ENCODE results near the gene IGFBP5. TPM values are rescaled to one million over a fixed set of nuclear protein-coding genes. Genes with fewer than 3 reads are reported as not detected.

IGFBP5 gene
- total and polyA plus RNA-seq, 4 donors: 2.3 to 43.4 (median 14.4) TPM

DNA sequence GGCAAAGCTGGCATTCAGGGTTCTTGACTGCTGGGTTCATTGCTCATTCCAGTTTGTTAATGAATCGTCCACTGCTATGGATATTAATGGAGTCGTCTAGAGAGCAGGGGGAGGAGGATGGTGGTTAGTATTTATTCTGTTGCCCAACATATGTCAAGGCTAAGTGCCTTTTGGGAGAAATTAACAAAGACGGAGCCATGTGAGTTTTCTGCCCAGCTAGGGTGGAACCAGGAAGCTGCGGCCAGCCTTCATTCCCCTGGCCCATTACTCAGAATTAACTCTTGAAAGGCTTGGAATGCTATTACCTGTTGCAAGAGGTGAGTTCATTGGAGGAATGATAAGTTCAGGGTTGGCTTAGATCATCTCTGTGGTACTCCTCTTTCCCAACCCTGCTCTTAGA, 42.8 kb downstream of the IGFBP5 start:
- WGBS: 58% methylated on average over 4 of the region's 4 CpGs
- peak overlapping the region in 1 of 2 donors; percentile 5 for H3K27ac ChIP-seq (ENCODE audit: low read depth in 1 of 2, low read length in 2 of 2)
- DNase-seq (ENCODE audit: low spot score): no peak
- H3K4me3 ChIP-seq (ENCODE audit: low read depth in 1 of 3, low read length in 3 of 3): no peak overlapping the region
- TF ChIP-seq HNF4A (conservative IDR thresholded peaks at IDR 0.05) (peak in 1 of 2 donors; percentile 7), HNF4G (IDR thresholded peaks at IDR 0.05) (no peak)
- no peak overlapping the region for H3K9ac ChIP-seq (ENCODE audit: low read depth in 1 of 2, low read length in 2 of 2)
- no peaks in the 10 kb centered on the region for H3K27me3 ChIP-seq (ENCODE audit: control insufficient read depth in 4 of 4, insufficient read depth in 4 of 4, low read length in 3 of 4)
- H3K36me3 ChIP-seq (ENCODE audit: control insufficient read depth in 4 of 4, insufficient read depth in 3 of 4, low read depth in 1 of 4, low read length in 3 of 4): no peaks in the 10 kb centered on the region
- no peaks in the 10 kb centered on the region for H3K9me3 ChIP-seq (ENCODE audit: control insufficient read depth in 4 of 4, low read length in 3 of 4)
- H3K4me1 ChIP-seq (ENCODE audit: control insufficient read depth in 4 of 4, insufficient read depth in 4 of 4, low read length in 3 of 4): peaks cover 15 to 31% (median 23%) of the 10 kb centered on the region in 4 donors

DNA sequence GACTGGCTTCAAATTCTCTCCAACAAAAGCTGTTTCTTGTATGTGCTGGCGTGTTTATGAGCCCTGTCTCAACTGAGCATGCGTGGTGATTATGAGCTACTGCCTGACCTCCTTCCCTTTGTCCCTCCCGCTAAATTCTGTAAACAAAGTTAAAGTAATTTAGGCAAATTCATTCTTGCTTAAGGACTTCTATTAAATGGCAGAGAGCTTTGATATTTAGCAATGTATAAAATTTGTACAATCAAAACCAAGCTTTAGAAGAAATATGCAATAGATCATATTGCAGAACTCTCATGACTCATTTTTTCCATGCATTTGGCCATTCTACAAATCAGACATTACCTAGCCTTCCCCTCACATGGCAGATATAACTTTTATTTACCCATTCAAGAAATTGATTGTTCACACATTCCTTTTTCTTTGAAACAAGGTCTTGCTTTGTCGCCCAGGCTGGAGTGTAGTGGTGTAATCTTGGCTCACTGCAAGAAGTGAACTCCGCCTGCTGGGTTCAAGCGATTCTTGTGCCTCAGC, 43.9 kb downstream of the IGFBP5 start:
- Histone ChIP-seq H3K4me3 (ENCODE audit: low read depth in 1 of 3, low read length in 3 of 3) (no peak overlapping the region), H3K4me1 (ENCODE audit: control insufficient read depth in 4 of 4, insufficient read depth in 4 of 4, low read length in 3 of 4) (peaks cover 13 to 31% (median 23%) of the 10 kb centered on the region in 4 donors), H3K27ac (ENCODE audit: low read depth in 1 of 2, low read length in 2 of 2) (peak overlapping the region in 1 of 2 donors; percentile 51), H3K36me3 (ENCODE audit: control insufficient read depth in 4 of 4, insufficient read depth in 3 of 4, low read depth in 1 of 4, low read length in 3 of 4) (no peaks in the 10 kb centered on the region), H3K27me3 (ENCODE audit: control insufficient read depth in 4 of 4, insufficient read depth in 4 of 4, low read length in 3 of 4) (no peaks in the 10 kb centered on the region), H3K9me3 (ENCODE audit: control insufficient read depth in 4 of 4, low read length in 3 of 4) (no peaks in the 10 kb centered on the region), H3K9ac (ENCODE audit: low read depth in 1 of 2, low read length in 2 of 2) (no peak overlapping the region)
- TF ChIP-seq, protein P1, sequence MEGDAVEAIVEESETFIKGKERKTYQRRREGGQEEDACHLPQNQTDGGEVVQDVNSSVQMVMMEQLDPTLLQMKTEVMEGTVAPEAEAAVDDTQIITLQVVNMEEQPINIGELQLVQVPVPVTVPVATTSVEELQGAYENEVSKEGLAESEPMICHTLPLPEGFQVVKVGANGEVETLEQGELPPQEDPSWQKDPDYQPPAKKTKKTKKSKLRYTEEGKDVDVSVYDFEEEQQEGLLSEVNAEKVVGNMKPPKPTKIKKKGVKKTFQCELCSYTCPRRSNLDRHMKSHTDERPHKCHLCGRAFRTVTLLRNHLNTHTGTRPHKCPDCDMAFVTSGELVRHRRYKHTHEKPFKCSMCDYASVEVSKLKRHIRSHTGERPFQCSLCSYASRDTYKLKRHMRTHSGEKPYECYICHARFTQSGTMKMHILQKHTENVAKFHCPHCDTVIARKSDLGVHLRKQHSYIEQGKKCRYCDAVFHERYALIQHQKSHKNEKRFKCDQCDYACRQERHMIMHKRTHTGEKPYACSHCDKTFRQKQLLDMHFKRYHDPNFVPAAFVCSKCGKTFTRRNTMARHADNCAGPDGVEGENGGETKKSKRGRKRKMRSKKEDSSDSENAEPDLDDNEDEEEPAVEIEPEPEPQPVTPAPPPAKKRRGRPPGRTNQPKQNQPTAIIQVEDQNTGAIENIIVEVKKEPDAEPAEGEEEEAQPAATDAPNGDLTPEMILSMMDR (IDR thresholded peaks at IDR 0.05; ENCODE audit: low read depth, low read length, missing input control): no peak
- TF ChIP-seq RXRA (IDR thresholded peaks at IDR 0.05): peak in 1 of 2 donors; percentile 12
- TF ChIP-seq, protein P2, sequence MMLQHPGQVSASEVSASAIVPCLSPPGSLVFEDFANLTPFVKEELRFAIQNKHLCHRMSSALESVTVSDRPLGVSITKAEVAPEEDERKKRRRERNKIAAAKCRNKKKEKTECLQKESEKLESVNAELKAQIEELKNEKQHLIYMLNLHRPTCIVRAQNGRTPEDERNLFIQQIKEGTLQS (IDR thresholded peaks at IDR 0.05): peak; percentile 88
- TF ChIP-seq NR2F2 (IDR thresholded peaks at IDR 0.05): no peak
- peak; percentile 95 to 99 for TF ChIP-seq JUND (IDR thresholded peaks at IDR 0.05)
- TF ChIP-seq, protein P3, sequence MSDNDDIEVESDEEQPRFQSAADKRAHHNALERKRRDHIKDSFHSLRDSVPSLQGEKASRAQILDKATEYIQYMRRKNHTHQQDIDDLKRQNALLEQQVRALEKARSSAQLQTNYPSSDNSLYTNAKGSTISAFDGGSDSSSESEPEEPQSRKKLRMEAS (IDR thresholded peaks at IDR 0.05): no peak
- peak in 1 of 2 donors; percentile 28 for TF ChIP-seq EGR1 (IDR thresholded peaks at IDR 0.05; ENCODE audit: low read depth in 2 of 2)
- TF ChIP-seq TAF1 (conservative IDR thresholded peaks at IDR 0.05): no peak
- no peak for TF ChIP-seq SP1 (IDR thresholded peaks at IDR 0.05)
- TF ChIP-seq GABPA (IDR thresholded peaks at IDR 0.05 in 1 of 2, conservative IDR thresholded peaks at IDR 0.05 in 1 of 2): no peak
- TF ChIP-seq YY1 (IDR thresholded peaks at IDR 0.05): no peak
- TF ChIP-seq RAD21 (IDR thresholded peaks at IDR 0.05): no peak
- TF ChIP-seq FOXA2 (IDR thresholded peaks at IDR 0.05): no peak
- TF ChIP-seq HNF4A (conservative IDR thresholded peaks at IDR 0.05): no peak
- TF ChIP-seq, protein P4, sequence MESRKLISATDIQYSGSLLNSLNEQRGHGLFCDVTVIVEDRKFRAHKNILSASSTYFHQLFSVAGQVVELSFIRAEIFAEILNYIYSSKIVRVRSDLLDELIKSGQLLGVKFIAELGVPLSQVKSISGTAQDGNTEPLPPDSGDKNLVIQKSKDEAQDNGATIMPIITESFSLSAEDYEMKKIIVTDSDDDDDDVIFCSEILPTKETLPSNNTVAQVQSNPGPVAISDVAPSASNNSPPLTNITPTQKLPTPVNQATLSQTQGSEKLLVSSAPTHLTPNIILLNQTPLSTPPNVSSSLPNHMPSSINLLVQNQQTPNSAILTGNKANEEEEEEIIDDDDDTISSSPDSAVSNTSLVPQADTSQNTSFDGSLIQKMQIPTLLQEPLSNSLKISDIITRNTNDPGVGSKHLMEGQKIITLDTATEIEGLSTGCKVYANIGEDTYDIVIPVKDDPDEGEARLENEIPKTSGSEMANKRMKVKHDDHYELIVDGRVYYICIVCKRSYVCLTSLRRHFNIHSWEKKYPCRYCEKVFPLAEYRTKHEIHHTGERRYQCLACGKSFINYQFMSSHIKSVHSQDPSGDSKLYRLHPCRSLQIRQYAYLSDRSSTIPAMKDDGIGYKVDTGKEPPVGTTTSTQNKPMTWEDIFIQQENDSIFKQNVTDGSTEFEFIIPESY (IDR thresholded peaks at IDR 0.05): no peak
- no peak for TF ChIP-seq FOXA1 (IDR thresholded peaks at IDR 0.05)
- TF ChIP-seq HNF4G (IDR thresholded peaks at IDR 0.05): no peak
- TF ChIP-seq, protein P5, sequence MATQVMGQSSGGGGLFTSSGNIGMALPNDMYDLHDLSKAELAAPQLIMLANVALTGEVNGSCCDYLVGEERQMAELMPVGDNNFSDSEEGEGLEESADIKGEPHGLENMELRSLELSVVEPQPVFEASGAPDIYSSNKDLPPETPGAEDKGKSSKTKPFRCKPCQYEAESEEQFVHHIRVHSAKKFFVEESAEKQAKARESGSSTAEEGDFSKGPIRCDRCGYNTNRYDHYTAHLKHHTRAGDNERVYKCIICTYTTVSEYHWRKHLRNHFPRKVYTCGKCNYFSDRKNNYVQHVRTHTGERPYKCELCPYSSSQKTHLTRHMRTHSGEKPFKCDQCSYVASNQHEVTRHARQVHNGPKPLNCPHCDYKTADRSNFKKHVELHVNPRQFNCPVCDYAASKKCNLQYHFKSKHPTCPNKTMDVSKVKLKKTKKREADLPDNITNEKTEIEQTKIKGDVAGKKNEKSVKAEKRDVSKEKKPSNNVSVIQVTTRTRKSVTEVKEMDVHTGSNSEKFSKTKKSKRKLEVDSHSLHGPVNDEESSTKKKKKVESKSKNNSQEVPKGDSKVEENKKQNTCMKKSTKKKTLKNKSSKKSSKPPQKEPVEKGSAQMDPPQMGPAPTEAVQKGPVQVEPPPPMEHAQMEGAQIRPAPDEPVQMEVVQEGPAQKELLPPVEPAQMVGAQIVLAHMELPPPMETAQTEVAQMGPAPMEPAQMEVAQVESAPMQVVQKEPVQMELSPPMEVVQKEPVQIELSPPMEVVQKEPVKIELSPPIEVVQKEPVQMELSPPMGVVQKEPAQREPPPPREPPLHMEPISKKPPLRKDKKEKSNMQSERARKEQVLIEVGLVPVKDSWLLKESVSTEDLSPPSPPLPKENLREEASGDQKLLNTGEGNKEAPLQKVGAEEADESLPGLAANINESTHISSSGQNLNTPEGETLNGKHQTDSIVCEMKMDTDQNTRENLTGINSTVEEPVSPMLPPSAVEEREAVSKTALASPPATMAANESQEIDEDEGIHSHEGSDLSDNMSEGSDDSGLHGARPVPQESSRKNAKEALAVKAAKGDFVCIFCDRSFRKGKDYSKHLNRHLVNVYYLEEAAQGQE (IDR thresholded peaks at IDR 0.05): no peak
- DNase-seq (ENCODE audit: low spot score): no peak
- WGBS: 74% methylated on average over 6 of the region's 6 CpGs
